CD14-positive monocyte (primary cell): ENCODE results near the gene HCST. TPM values are rescaled to one million over a fixed set of nuclear protein-coding genes. Genes with fewer than 3 reads are reported as not detected.
A peak's percentile ranks its signal among the peaks of the same experiment; 100 is the strongest.

Experiments used
- DNase-seq, 3 donors: peaks; one replicate each; pipeline ENCODE4 v3.0.0-alpha.2; 2011 to 2022
- H2AFZ ChIP-seq: 2 replicates; pipeline ENCODE4 v1.6.0; 2012; ENCODE audit warnings: mild to moderate bottlenecking, low read depth, low read length, inconsistent platforms; ENCODE audit not compliant: insufficient read depth, poor library complexity, severe bottlenecking
- H3K27ac ChIP-seq, 2 donors: 1 replicate in 1 of 2; 2 replicates in 1 of 2; pipeline ENCODE4 v1.5.1; 2012 to 2013; ENCODE audit warnings: low read length in 2 of 2, control low read depth in 1 of 2, inconsistent platforms in 1 of 2, low read depth in 1 of 2, mild to moderate bottlenecking in 1 of 2
- H3K27me3 ChIP-seq, 2 donors: one replicate each; pipeline versions ENCODE4 v1.6.0 to v1.6.1; 2011 to 2013; ENCODE audit warnings: low read length in 2 of 2; ENCODE audit not compliant: control insufficient read depth in 2 of 2, insufficient read depth in 2 of 2
- H3K36me3 ChIP-seq, 2 donors: replicated peaks in 1 of 2; 1 replicate in 1 of 2; 2 replicates in 1 of 2; pipeline versions ENCODE4 v1.5.1 to v1.6.1; 2012 to 2013; ENCODE audit warnings: low read length in 2 of 2, control low read depth in 1 of 2, inconsistent platforms in 1 of 2, mild to moderate bottlenecking in 1 of 2; ENCODE audit not compliant: insufficient read depth in 2 of 2, control insufficient read depth in 1 of 2
- H3K4me1 ChIP-seq, 2 donors: 1 replicate in 1 of 2; 2 replicates in 1 of 2; pipeline versions ENCODE4 v1.5.1 to v1.6.1; 2012 to 2013; ENCODE audit warnings: low read length in 2 of 2, control low read depth in 1 of 2, inconsistent platforms in 1 of 2, mild to moderate bottlenecking in 1 of 2, moderate library complexity in 1 of 2; ENCODE audit not compliant: insufficient read depth in 2 of 2, control insufficient read depth in 1 of 2
- H3K4me2 ChIP-seq: replicated peaks from 2 replicates; pipeline ENCODE3; 2012; ENCODE audit warnings: low read length, moderate library complexity, mild to moderate bottlenecking; ENCODE audit not compliant: poor library complexity, severe bottlenecking; ENCODE audit errors: extremely low read depth
- H3K4me3 ChIP-seq, 3 experiments: fragments of 200-600 bp in 1 of 3; sonication (generic) in 1 of 3; replicated peaks in 1 of 3; 1 replicate in 2 of 3; 2 replicates in 1 of 3; pipeline ENCODE4 v1.5.1; 2011 to 2013; ENCODE audit warnings: low read length in 3 of 3, mild to moderate bottlenecking in 3 of 3, control low read depth in 2 of 3, low read depth in 2 of 3, inconsistent platforms in 1 of 3, moderate library complexity in 1 of 3
- H3K79me2 ChIP-seq: 2 replicates; pipeline ENCODE4 v1.6.0; 2012; ENCODE audit warnings: mild to moderate bottlenecking, control low read depth, inconsistent platforms, low read length, moderate library complexity; ENCODE audit not compliant: insufficient read depth
- H3K9ac ChIP-seq: 2 replicates; pipeline ENCODE4 v1.6.0; 2017; ENCODE audit warnings: low read length, mild to moderate bottlenecking; ENCODE audit not compliant: insufficient read depth, poor library complexity, severe bottlenecking
- H3K9me3 ChIP-seq, 2 donors: replicated peaks in 1 of 2; 1 replicate in 1 of 2; 2 replicates in 1 of 2; pipeline versions ENCODE4 v1.5.1 to v1.6.1; 2012 to 2013; ENCODE audit warnings: low read length in 2 of 2, control low read depth in 1 of 2; ENCODE audit not compliant: control insufficient read depth in 1 of 2, insufficient read depth in 1 of 2
- H4K20me1 ChIP-seq: 2 replicates; pipeline ENCODE4 v1.6.0; 2012; ENCODE audit warnings: mild to moderate bottlenecking, low read length, control low read depth, moderate library complexity; ENCODE audit not compliant: insufficient read depth
- H3K27ac Mint-ChIP-seq, 7 donors: one replicate each; pipeline ENCODE4 v1.8.0; 2020; ENCODE audit warnings: mild to moderate bottlenecking in 7 of 7, mixed read lengths in 7 of 7, moderate library complexity in 6 of 7, inconsistent platforms in 2 of 7
- H3K27me3 Mint-ChIP-seq, 3 donors: one replicate each; pipeline ENCODE4 v1.8.0; 2021 to 2022; ENCODE audit warnings: low read depth in 3 of 3, mild to moderate bottlenecking in 3 of 3, mixed read lengths in 3 of 3, moderate library complexity in 3 of 3, inconsistent platforms in 1 of 3
- H3K36me3 Mint-ChIP-seq, 2 donors: one replicate each; pipeline ENCODE4 v1.8.0; 2020; ENCODE audit warnings: mixed read lengths in 2 of 2, inconsistent platforms in 1 of 2, mild to moderate bottlenecking in 1 of 2
- H3K4me1 Mint-ChIP-seq: one replicate; pipeline ENCODE4 v1.8.0; 2020; ENCODE audit warnings: mild to moderate bottlenecking, mixed read lengths
- H3K4me3 Mint-ChIP-seq, 2 donors: one replicate each; pipeline ENCODE4 v1.8.0; 2020; ENCODE audit warnings: mild to moderate bottlenecking in 2 of 2, mixed read lengths in 2 of 2, moderate library complexity in 1 of 2
- H3K9me3 Mint-ChIP-seq, 7 donors: one replicate each; pipeline ENCODE4 v1.8.0; 2020 to 2022; ENCODE audit warnings: mixed read lengths in 7 of 7, mild to moderate bottlenecking in 6 of 7, moderate library complexity in 6 of 7, inconsistent platforms in 2 of 7
- CTCF ChIP-seq: fragments of 200-600 bp; IDR thresholded peaks from one replicate; pipeline ENCODE4 v1.8.0; 2022; ENCODE audit warnings: antibody characterized with exemption, mild to moderate bottlenecking
- WGBS: methylation state at CpG from one replicate; pipeline ENCODE4 v1.1.5; 2013; ENCODE audit warnings: missing lambda C conversion rate; ENCODE audit not compliant: insufficient coverage; 5-methylcytosine and 5-hydroxymethylcytosine counted together
- intact Hi-C, 2 donors: fragments of 100-400 bp; cut with micrococcal nuclease; formaldehyde crosslinking; loops; one replicate each; pipeline versions ENCODE4 v1.15.0 to v1.15.1; 2023
- polyA plus RNA-seq, 3 donors: library from polyadenylated mRNA; depleted of rRNA in 1 of 3; unstranded in 2 of 3; stranded (reverse) in 1 of 3; fragments of 300-500 nt in 2 of 3; fragments of >200 nt in 1 of 3; fragmentation: Illumina TruSeq in 2 of 3; gene quantifications; 1 replicate in 2 of 3; 2 replicates in 1 of 3; pipeline ENCODE4 v1.2.3, GENCODE V29; 2012 to 2021

The HCST gene
- polyA plus RNA-seq, 3 donors, result 264 to 829 (median 594) TPM

- Mint-ChIP-seq H3K27me3 (peaks cover 37 to 45% (median 44%) of the 10 kb centered on the region in 3 donors), H3K9me3 (no peaks in the 10 kb centered on the region), H3K4me3 (peak overlapping the region; percentile 7 to 30), H3K4me1 (peaks cover 6% of the 10 kb centered on the region), H3K36me3 (peaks cover 0 to 2% of the 10 kb centered on the region in 2 donors), H3K27ac (no peak overlapping the region)
- H3K9me3 ChIP-seq, result no peaks in the 10 kb centered on the region
- intact Hi-C loops, result no loop called here
- H3K36me3 ChIP-seq, result no peaks in the 10 kb centered on the region
- H4K20me1 ChIP-seq, result no peaks in the 10 kb centered on the region
- no peak for DNase-seq
- peaks cover 13 to 37% of the 10 kb centered on the region in 2 donors for H3K27me3 ChIP-seq
- no peak overlapping the region for H3K9ac ChIP-seq
- peaks cover 0 to 4% of the 10 kb centered on the region in 2 donors for H3K4me1 ChIP-seq
- 92% methylated on average over 14 of the region's 14 CpGs for WGBS
- TF ChIP-seq CTCF, result no peak
- H3K27ac ChIP-seq, result no peak overlapping the region
- H3K79me2 ChIP-seq, result no peaks in the 10 kb centered on the region
- no peak overlapping the region for H2AFZ ChIP-seq
- H3K4me3 ChIP-seq, result no peak overlapping the region
- no peak overlapping the region for H3K4me2 ChIP-seq
Observed at GRCh38 chr19:35937345-35938281, 35.3 kb downstream of the HCST start.

- Histone ChIP-seq H2AFZ (no peak overlapping the region), H3K27me3 (peaks cover 13 to 37% of the 10 kb centered on the region in 2 donors), H3K9ac (no peak overlapping the region), H3K27ac (no peak overlapping the region), H3K36me3 (no peaks in the 10 kb centered on the region), H4K20me1 (no peaks in the 10 kb centered on the region), H3K9me3 (no peaks in the 10 kb centered on the region), H3K79me2 (no peaks in the 10 kb centered on the region), H3K4me1 (peaks cover 0 to 4% of the 10 kb centered on the region in 2 donors), H3K4me2 (no peak overlapping the region), H3K4me3 (no peak overlapping the region)
- intact Hi-C loops, result no loop called here
- H3K27me3 Mint-ChIP-seq, result peaks cover 36 to 45% (median 41%) of the 10 kb centered on the region in 3 donors
- H3K4me3 Mint-ChIP-seq, result no peak overlapping the region
- no peak for TF ChIP-seq CTCF
- H3K27ac Mint-ChIP-seq, result no peak overlapping the region
- peaks cover 0 to 2% of the 10 kb centered on the region in 2 donors for H3K36me3 Mint-ChIP-seq
- peaks cover 6% of the 10 kb centered on the region for H3K4me1 Mint-ChIP-seq
- no peak for DNase-seq
- 92% methylated on average over 11 of the region's 13 CpGs for WGBS
- no peaks in the 10 kb centered on the region for H3K9me3 Mint-ChIP-seq
Observed at GRCh38 chr19:35938282-35939224, 36.2 kb downstream of the HCST start.
